IMR-90 (cell line): Measurements from ENCODE around the gene PLXDC1.

ENCODE experiments used
- CTCF ChIP-seq: conservative IDR thresholded peaks from 2 replicates; pipeline ENCODE4 v1.5.1; 2012; ENCODE audit warnings: mild to moderate bottlenecking, low read depth, low read length, improper control_type of control experiment
- FOS ChIP-seq: fragments of 150-350 bp; IDR thresholded peaks from 2 replicates; pipeline ENCODE4 v1.6.1; 2016; ENCODE audit warnings: low read depth, low read length
- MAFK ChIP-seq: IDR thresholded peaks from 2 replicates; pipeline ENCODE4 v1.6.1; 2012; ENCODE audit warnings: low read depth, low read length, improper control_type of control experiment
- MXI1 ChIP-seq: IDR thresholded peaks from 2 replicates; pipeline ENCODE4 v1.6.1; 2012; ENCODE audit warnings: low read depth, mild to moderate bottlenecking, low read length, moderate library complexity, borderline replicate concordance
- POLR2A ChIP-seq: IDR thresholded peaks from 2 replicates; pipeline ENCODE4 v1.6.1; 2012; ENCODE audit warnings: mild to moderate bottlenecking, low read depth, low read length

- TF ChIP-seq CTCF (no peak), POLR2A (no peak), MXI1 (no peak), FOS (no peak), MAFK (no peak)
Measured at GRCh38 chr17:39151943-39152818, 744 bp upstream of the PLXDC1 start.
